ENCODE data around the gene CARD9. TPM values are rescaled to one million over a fixed set of nuclear protein-coding genes. Genes with fewer than 3 reads are reported as not detected.

CARD9 gene
- total RNA-seq, 2 experiments from 2014 or later = 0.92 to 1.7 TPM

DNA sequence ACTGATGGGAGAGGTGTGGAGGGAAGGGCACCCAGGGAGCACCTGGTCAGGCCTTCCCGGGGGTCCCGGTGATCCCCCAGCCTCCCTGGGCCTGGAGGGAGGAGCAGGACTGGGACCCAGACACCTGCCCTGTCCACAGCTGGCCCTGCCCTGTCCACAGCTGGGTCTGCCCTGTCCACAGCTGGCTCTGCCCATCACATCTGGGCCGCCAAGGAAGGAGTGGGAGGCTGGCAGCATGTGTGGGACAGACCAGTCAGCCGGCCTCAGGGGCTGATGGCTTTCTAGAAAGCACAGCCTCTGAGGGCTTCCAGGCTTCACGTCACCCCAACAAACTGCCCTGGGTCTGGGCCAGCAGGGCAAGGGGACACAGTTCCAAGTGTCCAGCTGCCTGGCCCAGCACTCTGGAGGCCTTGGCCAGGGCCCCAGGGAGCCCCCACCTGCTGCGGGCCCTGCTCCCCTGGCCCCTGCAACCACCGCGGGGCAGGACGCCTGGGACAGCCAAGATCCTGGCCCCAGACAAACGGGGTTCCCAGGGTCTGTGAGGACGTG lies 22.1 kb downstream of the CARD9 start:
- Histone ChIP-seq H3K36me3 (ENCODE audit: insufficient read depth, low read length) (no peaks in the 10 kb centered on the region), H3K4me2 (ENCODE audit: low read length) (no peak overlapping the region), H2AFZ (ENCODE audit: low read length) (no peak overlapping the region), H3K4me3 (ENCODE audit: low read depth, low read length, poor library complexity, severe bottlenecking) (no peak overlapping the region), H3K79me2 (ENCODE audit: insufficient read depth, low read depth, low read length) (no peaks in the 10 kb centered on the region), H4K20me1 (ENCODE audit: insufficient read depth, low read length) (no peaks in the 10 kb centered on the region), H3K9me2 (ENCODE audit: insufficient read depth, low read length) (no peaks in the 10 kb centered on the region), H3K4me1 (ENCODE audit: insufficient read depth, low read length, poor library complexity, severe bottlenecking) (no peaks in the 10 kb centered on the region), H3K9me3 (ENCODE audit: low read length) (no peaks in the 10 kb centered on the region), H3K27ac (ENCODE audit: low read depth, low read length, poor library complexity, severe bottlenecking) (no peak overlapping the region)
- intact Hi-C loops (cut with micrococcal nuclease; ENCODE audit: unreplicated experiment) = no loop called here
- DNase-seq (ENCODE audit: low spot score) = no peak
- no peak for TF ChIP-seq EZH2phosphoT487 (IDR thresholded peaks at IDR 0.05; ENCODE audit: borderline replicate concordance, low read depth, low read length)
- BruUV-seq (replicated peaks) = no TSS peak
- ChIA-PET CTCF (ENCODE audit: unreplicated experiment) (no interaction called here), POLR2A (no interaction called here)

DNA sequence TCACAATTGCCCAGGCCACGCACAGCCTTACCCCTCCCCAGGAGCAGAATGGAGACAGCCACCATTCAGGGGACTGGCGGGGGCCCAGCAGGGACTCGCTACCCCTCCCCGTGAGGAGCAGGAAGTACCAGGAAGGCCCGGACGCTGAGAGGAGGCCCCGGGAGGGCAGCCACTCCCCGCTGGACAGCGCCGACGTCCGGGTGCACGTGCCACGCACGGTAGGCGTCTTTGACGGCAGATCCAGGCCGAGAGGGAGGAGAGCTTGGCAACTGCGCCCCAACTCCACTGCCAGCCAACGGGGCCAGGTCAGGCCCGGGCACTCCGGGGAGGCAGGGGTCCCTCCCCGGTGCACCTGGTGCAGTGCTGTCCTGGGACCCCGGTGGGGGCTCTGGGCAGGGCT lies 23.9 kb downstream of the CARD9 start:
- no peak for TF ChIP-seq EZH2phosphoT487 (IDR thresholded peaks at IDR 0.05; ENCODE audit: borderline replicate concordance, low read depth, low read length)
- TF ChIP-seq, protein P1, sequence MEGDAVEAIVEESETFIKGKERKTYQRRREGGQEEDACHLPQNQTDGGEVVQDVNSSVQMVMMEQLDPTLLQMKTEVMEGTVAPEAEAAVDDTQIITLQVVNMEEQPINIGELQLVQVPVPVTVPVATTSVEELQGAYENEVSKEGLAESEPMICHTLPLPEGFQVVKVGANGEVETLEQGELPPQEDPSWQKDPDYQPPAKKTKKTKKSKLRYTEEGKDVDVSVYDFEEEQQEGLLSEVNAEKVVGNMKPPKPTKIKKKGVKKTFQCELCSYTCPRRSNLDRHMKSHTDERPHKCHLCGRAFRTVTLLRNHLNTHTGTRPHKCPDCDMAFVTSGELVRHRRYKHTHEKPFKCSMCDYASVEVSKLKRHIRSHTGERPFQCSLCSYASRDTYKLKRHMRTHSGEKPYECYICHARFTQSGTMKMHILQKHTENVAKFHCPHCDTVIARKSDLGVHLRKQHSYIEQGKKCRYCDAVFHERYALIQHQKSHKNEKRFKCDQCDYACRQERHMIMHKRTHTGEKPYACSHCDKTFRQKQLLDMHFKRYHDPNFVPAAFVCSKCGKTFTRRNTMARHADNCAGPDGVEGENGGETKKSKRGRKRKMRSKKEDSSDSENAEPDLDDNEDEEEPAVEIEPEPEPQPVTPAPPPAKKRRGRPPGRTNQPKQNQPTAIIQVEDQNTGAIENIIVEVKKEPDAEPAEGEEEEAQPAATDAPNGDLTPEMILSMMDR (conservative IDR thresholded peaks at IDR 0.05; ENCODE audit: low read length) = no peak
- Histone ChIP-seq H2AFZ (ENCODE audit: low read length) (no peak overlapping the region), H3K4me1 (ENCODE audit: insufficient read depth, low read length, poor library complexity, severe bottlenecking) (no peaks in the 10 kb centered on the region), H3K79me2 (ENCODE audit: insufficient read depth, low read depth, low read length) (no peaks in the 10 kb centered on the region), H3K36me3 (ENCODE audit: insufficient read depth, low read length) (no peaks in the 10 kb centered on the region), H3K4me3 (ENCODE audit: low read depth, low read length, poor library complexity, severe bottlenecking) (no peak overlapping the region), H3K27ac (ENCODE audit: low read depth, low read length, poor library complexity, severe bottlenecking) (no peak overlapping the region), H3K4me2 (ENCODE audit: low read length) (no peak overlapping the region), H4K20me1 (ENCODE audit: insufficient read depth, low read length) (no peaks in the 10 kb centered on the region), H3K9me2 (ENCODE audit: insufficient read depth, low read length) (no peaks in the 10 kb centered on the region), H3K9me3 (ENCODE audit: low read length) (no peaks in the 10 kb centered on the region)
- POLR2A ChIA-PET = no interaction called here
- intact Hi-C loops (cut with micrococcal nuclease; ENCODE audit: unreplicated experiment) = no loop called here
- DNase-seq (ENCODE audit: low spot score) = no peak
- CTCF ChIA-PET (ENCODE audit: unreplicated experiment) = no interaction called here
- BruUV-seq (replicated peaks) = no TSS peak

DNA sequence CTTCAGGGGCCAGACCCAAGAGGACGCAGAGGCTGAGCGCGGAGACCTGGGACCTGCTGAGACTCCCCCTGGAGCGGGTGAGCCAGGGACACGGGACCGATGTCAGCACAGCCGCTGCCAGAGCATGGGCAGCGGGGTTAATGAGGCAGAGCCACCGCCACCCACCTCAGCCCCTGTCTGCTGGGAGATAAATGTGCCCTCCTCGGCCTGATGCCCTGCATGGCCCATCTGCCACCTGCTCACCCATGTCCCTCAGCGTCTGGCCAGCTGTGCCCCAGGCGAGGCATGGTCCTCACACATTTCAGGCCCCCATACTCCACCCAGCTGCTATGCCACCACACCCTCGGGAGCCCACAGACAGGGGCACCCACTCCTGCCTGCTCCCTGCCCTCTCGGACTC lies 24.8 kb downstream of the CARD9 start:
- no TSS peak for BruUV-seq (replicated peaks)
- Histone ChIP-seq H4K20me1 (ENCODE audit: insufficient read depth, low read length) (no peaks in the 10 kb centered on the region), H3K27ac (ENCODE audit: low read depth, low read length, poor library complexity, severe bottlenecking) (no peak overlapping the region), H3K79me2 (ENCODE audit: insufficient read depth, low read depth, low read length) (no peaks in the 10 kb centered on the region), H2AFZ (ENCODE audit: low read length) (no peak overlapping the region), H3K9me3 (ENCODE audit: low read length) (no peaks in the 10 kb centered on the region), H3K4me3 (ENCODE audit: low read depth, low read length, poor library complexity, severe bottlenecking) (no peak overlapping the region), H3K4me1 (ENCODE audit: insufficient read depth, low read length, poor library complexity, severe bottlenecking) (no peaks in the 10 kb centered on the region), H3K36me3 (ENCODE audit: insufficient read depth, low read length) (no peaks in the 10 kb centered on the region), H3K4me2 (ENCODE audit: low read length) (no peak overlapping the region), H3K9me2 (ENCODE audit: insufficient read depth, low read length) (no peaks in the 10 kb centered on the region)
- TF ChIP-seq EZH2phosphoT487 (IDR thresholded peaks at IDR 0.05; ENCODE audit: borderline replicate concordance, low read depth, low read length) = no peak
- TF ChIP-seq, protein P1 (conservative IDR thresholded peaks at IDR 0.05; ENCODE audit: low read length) = no peak
- intact Hi-C loops (cut with micrococcal nuclease; ENCODE audit: unreplicated experiment) = no loop called here
- no peak for DNase-seq (ENCODE audit: low spot score)
- POLR2A ChIA-PET = no interaction called here
- CTCF ChIA-PET (ENCODE audit: unreplicated experiment) = no interaction called here

Data from OCI-LY7 (cell line).